ENCODE results near the gene C4B.

Gene C4B

DNA sequence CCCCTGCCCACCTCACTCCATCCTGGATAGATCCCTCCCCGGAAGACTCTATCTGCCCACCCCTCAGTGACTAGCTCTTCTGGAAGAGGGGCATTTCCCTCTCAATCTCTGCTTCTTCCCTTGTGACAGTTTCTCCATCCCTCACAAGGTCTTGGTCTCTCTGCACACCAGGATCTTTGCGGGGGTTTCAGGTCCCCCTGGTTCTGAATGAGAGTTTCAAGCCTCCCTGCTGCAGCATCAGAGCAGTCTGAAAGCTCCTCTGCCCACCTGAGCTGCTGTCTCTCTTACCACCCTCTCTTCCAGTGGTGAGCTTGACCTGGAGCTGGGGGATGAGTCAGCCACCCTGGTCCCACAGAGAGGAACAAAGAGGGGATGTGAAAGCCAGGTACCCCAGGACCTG, 70.2 kb downstream of the C4B start:
- no peak for DNase-seq
